Common myeloid progenitor, CD34-positive (primary cell): ENCODE measurements around the gene PCSK9.

ENCODE experiments used
- CTCF ChIA-PET: fragments of 350-600 bp; sonication (Branson Sonifier 250); formaldehyde crosslinking; loops from one replicate; lab custom pipeline; 2021; ENCODE audit warnings: antibody characterized with exemption; lab: Charles Lee
- POLR2A ChIA-PET: fragments of 350-600 bp; sonication (Branson Sonifier 250); formaldehyde crosslinking; loops from one replicate; lab custom pipeline; 2021; ENCODE audit warnings: antibody characterized with exemption; lab: Charles Lee
- DNase-seq, 3 donors: peaks; one replicate each; pipeline versions ENCODE4 v3.0.0 to v3.0.0-alpha.2; 2013
- H3K27ac ChIP-seq, 2 experiments: 1 replicate in 1 of 2; 2 replicates in 1 of 2; pipeline ENCODE4 v1.7.0; 2013; ENCODE audit warnings: inconsistent platforms in 2 of 2, low read length in 2 of 2, mild to moderate bottlenecking in 2 of 2, low read depth in 1 of 2, moderate library complexity in 1 of 2; ENCODE audit not compliant: severe bottlenecking in 2 of 2, insufficient read depth in 1 of 2, poor library complexity in 1 of 2
- H3K27me3 ChIP-seq, 5 experiments: replicated peaks in 2 of 5; 1 replicate in 3 of 5; 2 replicates in 2 of 5; pipeline versions ENCODE4 v1.6.1 to v1.7.0; 2013; ENCODE audit warnings: low read length in 4 of 5, mild to moderate bottlenecking in 2 of 5, moderate library complexity in 2 of 5, inconsistent platforms in 1 of 5; ENCODE audit not compliant: insufficient read depth in 5 of 5, control insufficient read depth in 4 of 5
- H3K36me3 ChIP-seq, 4 experiments: 1 replicate in 2 of 4; 2 replicates in 2 of 4; pipeline versions ENCODE4 v1.6.1 to v1.7.0; 2013; ENCODE audit warnings: low read length in 3 of 4, control low read depth in 1 of 4, mild to moderate bottlenecking in 1 of 4; ENCODE audit not compliant: control insufficient read depth in 4 of 4, insufficient read depth in 4 of 4
- H3K4me1 ChIP-seq, 4 experiments: 1 replicate in 3 of 4; 2 replicates in 1 of 4; pipeline versions ENCODE4 v1.6.1 to v1.7.1; 2013; ENCODE audit warnings: low read length in 3 of 4, mild to moderate bottlenecking in 3 of 4, control low read depth in 1 of 4, inconsistent platforms in 1 of 4, moderate library complexity in 1 of 4; ENCODE audit not compliant: control insufficient read depth in 4 of 4, insufficient read depth in 4 of 4; ENCODE audit errors: control extremely low read depth in 1 of 4
- H3K4me3 ChIP-seq, 7 experiments: 1 replicate in 4 of 7; 2 replicates in 3 of 7; pipeline versions ENCODE4 v1.5.1 to v1.7.0; 2013; ENCODE audit warnings: mild to moderate bottlenecking in 7 of 7, low read length in 6 of 7, moderate library complexity in 6 of 7, inconsistent platforms in 2 of 7, low read depth in 2 of 7, control low read depth in 1 of 7; ENCODE audit not compliant: insufficient read depth in 4 of 7, control insufficient read depth in 1 of 7; ENCODE audit errors: extremely low read depth in 1 of 7
- H3K9me3 ChIP-seq, 5 experiments: 1 replicate in 4 of 5; 2 replicates in 1 of 5; pipeline versions ENCODE4 v1.6.1 to v1.7.1; 2013; ENCODE audit warnings: low read length in 4 of 5, mild to moderate bottlenecking in 2 of 5, inconsistent platforms in 1 of 5, low read depth in 1 of 5, moderate library complexity in 1 of 5; ENCODE audit not compliant: control insufficient read depth in 4 of 5, insufficient read depth in 2 of 5; ENCODE audit errors: control extremely low read depth in 1 of 5
- WGBS: methylation state at CpG from one replicate; pipeline ENCODE4 v1.1.5; 2013; ENCODE audit not compliant: insufficient coverage; 5-methylcytosine and 5-hydroxymethylcytosine counted together

PCSK9 gene

GRCh38 chr1:54998677-54999076 lies 40.7 kb upstream of the PCSK9 start, which contains the start of gene BSND:
Gene BSND, plus strand, starts transcription at chr1:54998933. Its CDS starts 254 bp downstream, at chr1:54999187.
- Histone ChIP-seq H3K27me3 (peaks cover 0 to 62% (median 20%) of the 10 kb centered on the region in 5 experiments), H3K4me1 (peaks cover 0 to 10% (median 8%) of the 10 kb centered on the region in 4 experiments), H3K27ac (no peak within 1 kb of the TSS), H3K4me3 (no peak within 1 kb of the TSS), H3K36me3 (no peaks in the 10 kb centered on the region), H3K9me3 (no peaks in the 10 kb centered on the region)
- 97% methylated on average over 4 of the region's 7 CpGs for WGBS
- CTCF ChIA-PET = interaction anchor here (1.1 to 13.1 kb wide), 2 partner anchors 19 to 52 kb away, joined by 3 to 235 read pairs; no protein-coding TSS in a partner anchor
- POLR2A ChIA-PET = no interaction called here
- no peak for DNase-seq

GRCh38 chr1:55000110-55001085 lies 39.0 kb upstream of the PCSK9 start:
- WGBS = 91% methylated on average over 8 of the region's 8 CpGs
- no peaks in the 10 kb centered on the region for H3K36me3 ChIP-seq
- ChIA-PET POLR2A (no interaction called here), CTCF (interaction anchor here (1.3 to 2.4 kb wide), 6 partner anchors 12 to 55 kb away, joined by 4 to 12 read pairs (median 7); no protein-coding TSS in a partner anchor)
- no peaks in the 10 kb centered on the region for H3K9me3 ChIP-seq
- H3K4me1 ChIP-seq = peaks cover 0 to 10% (median 8%) of the 10 kb centered on the region in 4 experiments
- H3K27ac ChIP-seq = no peak overlapping the region
- H3K4me3 ChIP-seq = no peak overlapping the region
- peaks cover 0 to 48% (median 20%) of the 10 kb centered on the region in 5 experiments for H3K27me3 ChIP-seq
- DNase-seq = no peak

GRCh38 chr1:55001311-55001710 lies 38.0 kb upstream of the PCSK9 start:
- Histone ChIP-seq H3K4me1 (peaks cover 0 to 8% (median 7%) of the 10 kb centered on the region in 4 experiments), H3K9me3 (no peaks in the 10 kb centered on the region), H3K4me3 (no peak overlapping the region), H3K36me3 (no peaks in the 10 kb centered on the region), H3K27me3 (peaks cover 0 to 39% (median 20%) of the 10 kb centered on the region in 5 experiments), H3K27ac (no peak overlapping the region)
- ChIA-PET CTCF (interaction anchor here (0.9 to 2.4 kb wide), 6 partner anchors 15 to 56 kb away, joined by 3 to 8 read pairs (median 4); no protein-coding TSS in a partner anchor), POLR2A (no interaction called here)
- WGBS = 98% methylated on average over 4 of the region's 4 CpGs
- DNase-seq = no peak

GRCh38 chr1:55002686-55003085 lies 36.7 kb upstream of the PCSK9 start:
- 100% methylated on average over 2 of the region's 2 CpGs for WGBS
- Histone ChIP-seq H3K27ac (no peak overlapping the region), H3K9me3 (no peaks in the 10 kb centered on the region), H3K27me3 (peaks cover 0 to 25% (median 12%) of the 10 kb centered on the region in 5 experiments), H3K4me1 (no peaks in the 10 kb centered on the region), H3K36me3 (no peaks in the 10 kb centered on the region), H3K4me3 (no peak overlapping the region)
- ChIA-PET POLR2A (no interaction called here), CTCF (interaction anchor here (0.9 to 2.4 kb wide), 5 partner anchors 11 to 52 kb away, joined by 3 to 8 read pairs (median 3); no protein-coding TSS in a partner anchor)
- no peak for DNase-seq

- CTCF ChIA-PET = interaction anchor here (1.1 to 2.5 kb wide), 2 partner anchors 9 to 17 kb away, joined by 3 to 12 read pairs; no protein-coding TSS in a partner anchor
- no peak for DNase-seq
- POLR2A ChIA-PET = no interaction called here
- Histone ChIP-seq H3K36me3 (no peaks in the 10 kb centered on the region), H3K4me3 (no peak overlapping the region), H3K27me3 (peaks cover 0 to 3% (median 0%) of the 10 kb centered on the region in 5 experiments), H3K27ac (no peak overlapping the region), H3K4me1 (no peaks in the 10 kb centered on the region), H3K9me3 (peaks cover 0 to 6% (median 0%) of the 10 kb centered on the region in 5 experiments)
- WGBS = 94% methylated on average over 9 of the region's 10 CpGs
These were observed 33.8 kb upstream of the PCSK9 start for GRCh38 chr1:55005351-55006140.

GRCh38 chr1:55006931-55007330 lies 32.4 kb upstream of the PCSK9 start:
- POLR2A ChIA-PET = no interaction called here
- 94% methylated on average over 8 of the region's 12 CpGs for whole genome bisulfite sequencing

More at GRCh38 chr1:55006931-55007330, 32.4 kb upstream of the PCSK9 start:
- H3K27ac ChIP-seq = no peak overlapping the region
- H3K36me3 ChIP-seq = no peaks in the 10 kb centered on the region
- peaks cover 0 to 3% (median 0%) of the 10 kb centered on the region in 5 experiments for H3K27me3 ChIP-seq
- no peaks in the 10 kb centered on the region for H3K4me1 ChIP-seq
- CTCF ChIA-PET = interaction anchor here (1.0 to 2.5 kb wide), 3 partner anchors 10 to 62 kb away, joined by 3 to 12 read pairs (median 4); no protein-coding TSS in a partner anchor
- peaks cover 0 to 6% (median 0%) of the 10 kb centered on the region in 5 experiments for H3K9me3 ChIP-seq
- DNase-seq = no peak
- H3K4me3 ChIP-seq = no peak overlapping the region
